Measurements from ENCODE around the gene PTGR1.
"Not testable (repeated sequence)": the region's sequence is repeated elsewhere in the genome, so short reads cannot be mapped to it uniquely, and the experiment has no call there.

The PTGR1 gene

GRCh38 chr9:111617349-111617748 lies 17.9 kb upstream of the PTGR1 start:
- DNase-seq (ENCODE audit: low read depth); H3K4me3 ChIP-seq (ENCODE audit: low read depth, low read length): not testable (repeated sequence)

GRCh38 chr9:111615928-111616327 lies 16.5 kb upstream of the PTGR1 start:
- no peak overlapping the region for H3K4me3 ChIP-seq (ENCODE audit: low read depth, low read length)
- DNase-seq (ENCODE audit: low read depth) = no peak

GRCh38 chr9:111613436-111614040 lies 14.1 kb upstream of the PTGR1 start:
- DNase-seq (ENCODE audit: low read depth) = no peak
- H3K4me3 ChIP-seq (ENCODE audit: low read depth, low read length) = no peak overlapping the region

GRCh38 chr9:111610845-111611244 lies 11.4 kb upstream of the PTGR1 start:
- DNase-seq (ENCODE audit: low read depth) = no peak
- H3K4me3 ChIP-seq (ENCODE audit: low read depth, low read length) = no peak overlapping the region

GRCh38 chr9:111610149-111610548 lies 10.7 kb upstream of the PTGR1 start:
- DNase-seq (ENCODE audit: low read depth) = no peak

GRCh38 chr9:111605041-111605559 lies 5.7 kb upstream of the PTGR1 start:
- no peak overlapping the region for H3K4me3 ChIP-seq (ENCODE audit: low read depth, low read length)
- no peak for DNase-seq (ENCODE audit: low read depth)

More at GRCh38 chr9:111610149-111610548, 10.7 kb upstream of the PTGR1 start:
- H3K4me3 ChIP-seq (ENCODE audit: low read depth, low read length) = no peak overlapping the region

GRCh38 chr9:111604054-111604615 lies 4.7 kb upstream of the PTGR1 start:
- no peak for DNase-seq (ENCODE audit: low read depth)
- H3K4me3 ChIP-seq (ENCODE audit: low read depth, low read length) = no peak overlapping the region

- no peak for DNase-seq (ENCODE audit: low read depth)
- H3K4me3 ChIP-seq (ENCODE audit: low read depth, low read length) = no peak overlapping the region
Observed at GRCh38 chr9:111603041-111603440, 3.6 kb upstream of the PTGR1 start.

GRCh38 chr9:111601237-111602018 lies 2.0 kb upstream of the PTGR1 start:
- DNase-seq (ENCODE audit: low read depth) = peak; percentile 19
- no peak overlapping the region for H3K4me3 ChIP-seq (ENCODE audit: low read depth, low read length)

- H3K4me3 ChIP-seq (ENCODE audit: low read depth, low read length) = peak overlapping the region; percentile 77
- DNase-seq (ENCODE audit: low read depth) = no peak
Observed at GRCh38 chr9:111599955-111600343, 502 bp upstream of the PTGR1 start.

- peak; percentile 35 for DNase-seq (ENCODE audit: low read depth)
- peak overlapping the region; percentile 77 for H3K4me3 ChIP-seq (ENCODE audit: low read depth, low read length)
Observed at GRCh38 chr9:111598733-111599091, 735 bp downstream of the PTGR1 start.

- H3K4me3 ChIP-seq (ENCODE audit: low read depth, low read length) = peak overlapping the region; percentile 77
- peak; percentile 22 for DNase-seq (ENCODE audit: low read depth)
Observed at GRCh38 chr9:111597852-111598732, 1.4 kb downstream of the PTGR1 start.

GRCh38 chr9:111588846-111589245 lies 10.6 kb downstream of the PTGR1 start:
- DNase-seq (ENCODE audit: low read depth) = no peak
- no peak overlapping the region for H3K4me3 ChIP-seq (ENCODE audit: low read depth, low read length)

GRCh38 chr9:111586378-111586777 lies 13.1 kb downstream of the PTGR1 start:
- no peak for DNase-seq (ENCODE audit: low read depth)
- H3K4me3 ChIP-seq (ENCODE audit: low read depth, low read length) = no peak overlapping the region

- no peak overlapping the region for H3K4me3 ChIP-seq (ENCODE audit: low read depth, low read length)
- DNase-seq (ENCODE audit: low read depth) = peak; percentile 41
Observed at GRCh38 chr9:111582888-111583287, 16.6 kb downstream of the PTGR1 start.

GRCh38 chr9:111572950-111573604 lies 26.4 kb downstream of the PTGR1 start:
- peak; percentile 70 for DNase-seq (ENCODE audit: low read depth)
- no peak overlapping the region for H3K4me3 ChIP-seq (ENCODE audit: low read depth, low read length)

- DNase-seq (ENCODE audit: low read depth); H3K4me3 ChIP-seq (ENCODE audit: low read depth, low read length): not testable (repeated sequence)
Observed at GRCh38 chr9:111568127-111568526, 31.3 kb downstream of the PTGR1 start.

- DNase-seq (ENCODE audit: low read depth) = no peak
- H3K4me3 ChIP-seq (ENCODE audit: low read depth, low read length) = no peak overlapping the region
Observed at GRCh38 chr9:111566234-111566633, 33.2 kb downstream of the PTGR1 start.

- DNase-seq (ENCODE audit: low read depth) = no peak
- H3K4me3 ChIP-seq (ENCODE audit: low read depth, low read length) = no peak overlapping the region
Observed at GRCh38 chr9:111561165-111561719, 38.2 kb downstream of the PTGR1 start.

All from skeletal muscle cell (primary cell).